ENCODE data around the gene CHST12.

- TF ChIP-seq CTCF (IDR thresholded peaks at IDR 0.05) = peak; percentile 65 to 89 (median 76)
- TF ChIP-seq POLR2A (IDR thresholded peaks at IDR 0.05) = no peak
Observed at GRCh38 chr7:2451171-2452073, 48.0 kb downstream of the CHST12 start.
